ENCODE data around the gene C4A. TPM values are rescaled to one million over a fixed set of nuclear protein-coding genes. Genes with fewer than 3 reads are reported as not detected.

Gene C4A
- total and polyA plus RNA-seq, 2 of the 13 experiments (the other 11 are each of a cell fraction or from before 2014, with no cell fraction given) = 165 to 478 TPM

GRCh38 chr6:32047855-32048766, 66.3 kb downstream of the C4A start (continued):
- TF ChIP-seq PRDM15 (CRISPR knock-in tag; IDR thresholded peaks at IDR 0.05) = peak; percentile 85
- peak; percentile 22; the same call in 1 of the 2 replicates for TF ChIP-seq ZBTB43 (CRISPR knock-in tag; conservative IDR thresholded peaks at IDR 0.05)
- TF ChIP-seq ATF7-NPFF (CRISPR knock-in tag; IDR thresholded peaks at IDR 0.05; ENCODE audit: low read depth) = peak; percentile 75
- TF ChIP-seq CBFB (CRISPR knock-in tag; IDR thresholded peaks at IDR 0.05) = peak; percentile 62; the same call in 1 of the 2 replicates
- peak; percentile 46; the same call in 1 of the 2 replicates for TF ChIP-seq MLXIP (CRISPR knock-in tag; IDR thresholded peaks at IDR 0.05; ENCODE audit: borderline replicate concordance)
- peak; percentile 85 for TF ChIP-seq RAD21 (CRISPR knock-in tag; IDR thresholded peaks at IDR 0.05)
- TF ChIP-seq FOXA3 (CRISPR knock-in tag; IDR thresholded peaks at IDR 0.05) = peak; percentile 56
- no peak for TF ChIP-seq CCDC6 (CRISPR knock-in tag; IDR thresholded peaks at IDR 0.05)
- TF ChIP-seq TP53 (CRISPR knock-in tag; conservative IDR thresholded peaks at IDR 0.05) = peak; percentile 21; the same call in 1 of the 2 replicates
- peak; percentile 84; the same call in 1 of the 2 replicates for TF ChIP-seq ZNF274 (CRISPR knock-in tag; IDR thresholded peaks at IDR 0.05)
- TF ChIP-seq ERF (CRISPR knock-in tag; IDR thresholded peaks at IDR 0.05) = peak; percentile 78; the same call in 1 of the 2 replicates
- no peak for TF ChIP-seq FOXA1 (IDR thresholded peaks at IDR 0.05)
- no peak; the same call in 1 of the 2 replicates for TF ChIP-seq FOXA1 (CRISPR knock-in tag; IDR thresholded peaks at IDR 0.05)
- TF ChIP-seq ZNF335 (CRISPR knock-in tag; IDR thresholded peaks at IDR 0.05) = peak; percentile 98
- peak; percentile 73 for TF ChIP-seq GATAD2A (CRISPR knock-in tag; IDR thresholded peaks at IDR 0.05)
- TF ChIP-seq DRAP1 (CRISPR knock-in tag; IDR thresholded peaks at IDR 0.05) = peak; percentile 49; the same call in 1 of the 2 replicates
- TF ChIP-seq ZNF589 (CRISPR knock-in tag; conservative IDR thresholded peaks at IDR 0.05) = no peak
- peak; percentile 85; the same call in 1 of the 2 replicates for TF ChIP-seq ZNF691 (CRISPR knock-in tag; IDR thresholded peaks at IDR 0.05; ENCODE audit: borderline replicate concordance, low read depth)

Data from HepG2 (cell line).